NCI-H524 (cell line): Measurements from ENCODE around the gene VPS13D.

ENCODE experiments used
- DNase-seq, 2 experiments: peaks; one replicate each; lab custom pipeline; 2025; lab: John Stamatoyannopoulos, UW

The VPS13D gene

GRCh38 chr1:12554521-12555305 is 324.9 kb downstream of the VPS13D start:
- no peak for DNase-seq

- no peak for DNase-seq
These were observed 325.9 kb downstream of the VPS13D start for GRCh38 chr1:12555411-12556367.

GRCh38 chr1:12556368-12556930 is 326.6 kb downstream of the VPS13D start:
- peak in 1 of 2 experiments; percentile 16 for DNase-seq

GRCh38 chr1:12556957-12557935 is 327.4 kb downstream of the VPS13D start:
- no peak for DNase-seq

- DNase-seq = no peak
These were observed 331.3 kb downstream of the VPS13D start for GRCh38 chr1:12561121-12561520.
